ENCODE results near the gene SPATA25. TPM values are rescaled to one million over a fixed set of nuclear protein-coding genes. Genes with fewer than 3 reads are reported as not detected.
A peak's percentile ranks its signal among the peaks of the same experiment; 100 is the strongest.

SPATA25 gene
- total and polyA plus RNA-seq, 9 donors: 4.1 to 9.3 (median 5.3) TPM

DNA sequence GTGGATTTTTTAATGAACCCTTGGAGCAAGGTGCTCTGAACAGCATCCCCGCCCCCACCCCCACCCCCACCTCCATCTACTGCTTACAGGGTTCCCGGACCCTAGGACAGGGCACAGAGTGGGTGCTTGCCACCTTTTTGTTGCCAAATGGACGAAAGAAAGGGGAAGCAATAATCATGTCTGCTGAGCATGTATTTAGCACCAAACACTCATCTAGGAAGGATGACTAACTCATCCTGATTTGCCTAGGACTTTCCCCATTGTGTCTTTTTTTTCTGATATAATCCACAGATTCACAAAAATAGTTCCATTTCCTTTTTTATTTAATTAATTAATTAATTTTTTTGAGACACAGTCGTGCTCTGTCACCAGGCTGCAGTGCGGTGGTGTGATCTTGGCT, 25.7 kb upstream of the SPATA25 start:
- Histone ChIP-seq H3K4me1 (ENCODE audit: control insufficient read depth, insufficient read depth, low read length) (peaks cover 25% of the 10 kb centered on the region), H3K27ac (ENCODE audit: low read length) (no peak overlapping the region), H3K4me3 (ENCODE audit: low read length) (no peak overlapping the region), H3K36me3 (ENCODE audit: control insufficient read depth, insufficient read depth, low read length) (no peaks in the 10 kb centered on the region), H3K27me3 (ENCODE audit: control insufficient read depth, insufficient read depth, low read length) (peaks cover 16% of the 10 kb centered on the region), H3K9me3 (replicated peaks; ENCODE audit: control insufficient read depth, low read depth, low read length) (no peaks in the 10 kb centered on the region)
- no CpG with 5 or more reads among the region's 5 CpGs for WGBS (ENCODE audit: insufficient coverage)
- no peak for DNase-seq

DNA sequence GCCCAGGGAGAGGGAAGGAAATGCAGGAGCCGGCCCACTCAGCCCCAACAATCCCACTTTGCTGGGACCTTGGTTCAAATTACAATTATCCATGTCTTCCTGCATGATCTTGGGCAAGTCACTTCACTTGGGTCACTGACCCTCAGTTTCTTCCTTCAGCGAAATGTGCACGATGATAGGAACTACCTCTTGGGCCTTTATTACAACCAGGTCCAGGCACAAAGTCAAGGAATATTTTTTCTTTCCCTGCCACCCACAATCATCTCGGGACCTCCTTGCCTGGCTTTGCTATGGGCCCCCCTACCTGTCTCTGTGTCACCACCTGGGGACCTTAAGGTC, 24.9 kb upstream of the SPATA25 start:
- DNase-seq: no peak
- Histone ChIP-seq H3K9me3 (replicated peaks; ENCODE audit: control insufficient read depth, low read depth, low read length) (no peaks in the 10 kb centered on the region), H3K4me3 (ENCODE audit: low read length) (peak overlapping the region; percentile 31), H3K27me3 (ENCODE audit: control insufficient read depth, insufficient read depth, low read length) (peaks cover 16% of the 10 kb centered on the region), H3K4me1 (ENCODE audit: control insufficient read depth, insufficient read depth, low read length) (peaks cover 18% of the 10 kb centered on the region), H3K27ac (ENCODE audit: low read length) (peak overlapping the region; percentile 8), H3K36me3 (ENCODE audit: control insufficient read depth, insufficient read depth, low read length) (no peaks in the 10 kb centered on the region)
- WGBS (ENCODE audit: insufficient coverage): 13% methylated on average over 3 of the region's 4 CpGs

- peak; percentile 91 for DNase-seq
These were observed 24.3 kb upstream of the SPATA25 start, which contains the start of gene PLTP for GRCh38 chr20:45911486-45912343. Gene PLTP, minus strand, starts transcription at chr20:45912155. Its CDS starts 703 bp downstream, at chr20:45911452.

DNA sequence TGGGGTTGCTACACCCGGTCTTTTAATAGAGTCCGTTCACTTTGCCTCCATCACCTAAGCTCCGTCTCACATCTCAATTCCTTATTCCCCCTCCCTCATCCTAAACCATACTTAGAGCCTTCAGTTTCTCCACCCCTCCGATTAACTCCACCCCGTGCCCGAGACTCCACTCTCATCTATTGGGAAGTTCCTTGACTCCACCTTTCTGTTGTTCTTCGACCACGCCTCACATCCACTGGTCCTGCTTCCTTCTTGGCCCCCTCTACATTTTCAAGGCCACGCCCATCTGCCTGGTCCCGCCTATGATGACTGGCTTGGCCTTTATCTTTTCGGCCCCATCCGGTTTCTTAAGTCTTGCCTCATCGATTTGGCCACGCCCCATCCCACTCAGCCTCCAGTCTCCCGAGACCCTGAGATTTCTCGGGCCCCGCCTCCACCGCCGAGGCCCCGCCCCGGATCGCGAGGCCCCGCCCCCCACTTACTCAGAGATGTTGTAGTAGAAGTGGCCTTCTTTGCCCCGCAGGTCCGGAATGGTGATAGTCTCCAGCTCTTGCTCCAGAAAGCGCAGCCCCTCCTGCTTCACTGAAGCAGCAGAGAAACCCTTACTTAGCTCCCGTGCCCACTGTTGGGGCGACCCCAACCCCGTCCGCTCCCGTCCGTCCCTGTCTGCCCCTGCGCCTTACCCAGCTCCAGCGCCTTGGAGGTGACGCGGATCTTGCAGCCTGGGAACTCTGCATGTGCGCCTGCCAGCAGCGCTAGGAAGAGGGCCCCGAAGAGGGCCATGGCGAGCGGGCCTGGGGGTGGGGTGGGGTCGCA, 23.5 kb upstream of the SPATA25 start:
- peak overlapping the region; percentile 76 for H3K27ac ChIP-seq (ENCODE audit: low read length)
- H3K27me3 ChIP-seq (ENCODE audit: control insufficient read depth, insufficient read depth, low read length): peaks cover 16% of the 10 kb centered on the region
- H3K4me3 ChIP-seq (ENCODE audit: low read length): peak overlapping the region; percentile 31
- no peaks in the 10 kb centered on the region for H3K9me3 ChIP-seq (replicated peaks; ENCODE audit: control insufficient read depth, low read depth, low read length)
- H3K36me3 ChIP-seq (ENCODE audit: control insufficient read depth, insufficient read depth, low read length): no peaks in the 10 kb centered on the region
- peak; percentile 97 for DNase-seq
- WGBS (ENCODE audit: insufficient coverage): 2% methylated on average over 23 of the region's 43 CpGs
- H3K4me1 ChIP-seq (ENCODE audit: control insufficient read depth, insufficient read depth, low read length): peaks cover 18% of the 10 kb centered on the region

More at GRCh38 chr20:45911486-45912343, 24.3 kb upstream of the SPATA25 start, which contains the start of gene PLTP:
- Histone ChIP-seq H3K9me3 (replicated peaks; ENCODE audit: control insufficient read depth, low read depth, low read length) (no peaks in the 10 kb centered on the region), H3K4me3 (ENCODE audit: low read length) (peak within 1 kb of the TSS; percentile 31), H3K27ac (ENCODE audit: low read length) (peak within 1 kb of the TSS; percentile 76), H3K27me3 (ENCODE audit: control insufficient read depth, insufficient read depth, low read length) (peaks cover 16% of the 10 kb centered on the region), H3K36me3 (ENCODE audit: control insufficient read depth, insufficient read depth, low read length) (no peaks in the 10 kb centered on the region), H3K4me1 (ENCODE audit: control insufficient read depth, insufficient read depth, low read length) (peaks cover 18% of the 10 kb centered on the region)
- WGBS (ENCODE audit: insufficient coverage): under 1% methylated on average over 34 of the region's 58 CpGs

GRCh38 chr20:45909817-45910669, 22.6 kb upstream of the SPATA25 start:
- no peaks in the 10 kb centered on the region for H3K9me3 ChIP-seq (replicated peaks; ENCODE audit: control insufficient read depth, low read depth, low read length)
- DNase-seq: no peak
- peaks cover 16% of the 10 kb centered on the region for H3K27me3 ChIP-seq (ENCODE audit: control insufficient read depth, insufficient read depth, low read length)
- H3K4me3 ChIP-seq (ENCODE audit: low read length): no peak overlapping the region
- H3K4me1 ChIP-seq (ENCODE audit: control insufficient read depth, insufficient read depth, low read length): peaks cover 19% of the 10 kb centered on the region
- H3K36me3 ChIP-seq (ENCODE audit: control insufficient read depth, insufficient read depth, low read length): no peaks in the 10 kb centered on the region
- 81% methylated on average over 17 of the region's 22 CpGs for WGBS (ENCODE audit: insufficient coverage)
- no peak overlapping the region for H3K27ac ChIP-seq (ENCODE audit: low read length)

- Histone ChIP-seq H3K9me3 (replicated peaks; ENCODE audit: control insufficient read depth, low read depth, low read length) (no peaks in the 10 kb centered on the region), H3K27me3 (ENCODE audit: control insufficient read depth, insufficient read depth, low read length) (peaks cover 16% of the 10 kb centered on the region), H3K27ac (ENCODE audit: low read length) (no peak overlapping the region), H3K36me3 (ENCODE audit: control insufficient read depth, insufficient read depth, low read length) (no peaks in the 10 kb centered on the region), H3K4me3 (ENCODE audit: low read length) (no peak overlapping the region), H3K4me1 (ENCODE audit: control insufficient read depth, insufficient read depth, low read length) (peaks cover 26% of the 10 kb centered on the region)
- no peak for DNase-seq
- WGBS (ENCODE audit: insufficient coverage): 55% methylated on average over 9 of the region's 12 CpGs
These were observed 21.9 kb upstream of the SPATA25 start for GRCh38 chr20:45909336-45909808.

GRCh38 chr20:45908084-45908483, 20.7 kb upstream of the SPATA25 start:
- Histone ChIP-seq H3K9me3 (replicated peaks; ENCODE audit: control insufficient read depth, low read depth, low read length) (no peaks in the 10 kb centered on the region), H3K4me3 (ENCODE audit: low read length) (no peak overlapping the region), H3K36me3 (ENCODE audit: control insufficient read depth, insufficient read depth, low read length) (no peaks in the 10 kb centered on the region), H3K27ac (ENCODE audit: low read length) (no peak overlapping the region), H3K27me3 (ENCODE audit: control insufficient read depth, insufficient read depth, low read length) (peaks cover 16% of the 10 kb centered on the region), H3K4me1 (ENCODE audit: control insufficient read depth, insufficient read depth, low read length) (peaks cover 26% of the 10 kb centered on the region)
- DNase-seq: no peak
- 94% methylated on average over 2 of the region's 2 CpGs for WGBS (ENCODE audit: insufficient coverage)

DNA sequence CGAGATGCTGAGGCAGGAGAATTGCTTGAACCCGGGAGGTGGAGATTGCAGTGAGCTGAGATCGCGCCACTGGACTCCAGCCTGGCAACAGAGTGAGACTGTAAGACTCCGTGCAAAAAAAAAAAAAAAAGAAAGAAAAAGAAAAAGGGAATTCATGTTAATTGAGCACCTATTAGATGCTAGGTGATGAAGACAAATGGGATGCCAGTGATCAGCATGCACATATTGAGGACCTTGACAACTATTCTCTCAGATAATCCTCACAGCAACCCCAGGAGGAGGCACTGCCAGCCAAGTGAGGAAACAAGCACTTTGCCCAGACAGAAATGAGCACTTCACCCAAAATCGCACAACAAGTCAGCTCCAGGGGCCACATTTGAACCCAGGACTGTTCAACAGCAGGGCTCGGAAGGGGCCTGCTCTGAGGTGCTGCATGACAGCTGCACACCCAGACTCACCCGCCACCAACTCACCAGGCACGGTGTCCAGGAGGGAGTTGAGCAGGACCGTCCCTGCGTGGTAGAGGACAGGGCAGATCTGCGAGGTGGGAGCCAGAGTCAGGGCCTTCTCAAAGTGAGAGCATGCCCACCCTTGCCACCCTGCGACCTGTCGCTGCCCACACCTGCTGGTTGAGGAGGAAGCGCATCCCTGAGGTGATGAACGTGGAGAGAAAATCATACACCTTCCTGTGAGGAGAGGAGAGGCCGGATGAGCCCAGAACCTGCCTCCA, 20.0 kb upstream of the SPATA25 start:
- peaks cover 23% of the 10 kb centered on the region for H3K4me1 ChIP-seq (ENCODE audit: control insufficient read depth, insufficient read depth, low read length)
- peaks cover 12% of the 10 kb centered on the region for H3K27me3 ChIP-seq (ENCODE audit: control insufficient read depth, insufficient read depth, low read length)
- no peak overlapping the region for H3K4me3 ChIP-seq (ENCODE audit: low read length)
- H3K9me3 ChIP-seq (replicated peaks; ENCODE audit: control insufficient read depth, low read depth, low read length): no peaks in the 10 kb centered on the region
- H3K27ac ChIP-seq (ENCODE audit: low read length): no peak overlapping the region
- DNase-seq: no peak
- 87% methylated on average over 12 of the region's 17 CpGs for WGBS (ENCODE audit: insufficient coverage)
- H3K36me3 ChIP-seq (ENCODE audit: control insufficient read depth, insufficient read depth, low read length): no peaks in the 10 kb centered on the region

DNA sequence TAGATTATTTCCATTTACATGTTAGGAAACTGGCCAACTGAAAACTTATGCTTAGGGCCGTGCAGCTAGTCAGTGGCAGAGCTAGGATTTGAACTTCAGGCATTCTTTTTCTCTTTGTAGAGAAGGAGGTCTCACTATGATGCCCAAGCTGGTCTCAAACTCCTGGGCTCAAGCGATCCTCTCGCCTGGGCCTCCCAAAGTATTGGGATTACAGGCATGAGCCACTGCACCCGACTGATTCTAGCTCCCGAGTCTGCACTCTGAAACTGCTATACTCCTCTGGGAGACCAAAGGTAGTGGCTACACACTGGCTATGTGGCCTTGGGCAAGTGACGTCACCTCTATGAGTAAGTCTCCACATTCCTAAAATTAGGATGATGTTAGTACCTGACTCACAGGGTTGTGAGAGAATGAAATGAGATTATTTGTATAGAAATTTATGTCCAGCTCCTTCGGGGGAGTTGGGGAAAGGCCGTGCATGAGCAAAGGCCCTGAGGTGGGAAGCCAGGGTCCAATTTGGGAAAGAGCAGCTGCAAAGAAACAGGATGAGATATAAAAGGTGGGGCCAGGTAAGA, 18.2 kb upstream of the SPATA25 start:
- H3K4me3 ChIP-seq (ENCODE audit: low read length): no peak overlapping the region
- no peak for DNase-seq
- WGBS (ENCODE audit: insufficient coverage): 86% methylated on average over 6 of the region's 8 CpGs
- no peak overlapping the region for H3K27ac ChIP-seq (ENCODE audit: low read length)
- no peaks in the 10 kb centered on the region for H3K27me3 ChIP-seq (ENCODE audit: control insufficient read depth, insufficient read depth, low read length)
- no peaks in the 10 kb centered on the region for H3K36me3 ChIP-seq (ENCODE audit: control insufficient read depth, insufficient read depth, low read length)
- H3K4me1 ChIP-seq (ENCODE audit: control insufficient read depth, insufficient read depth, low read length): peaks cover 9% of the 10 kb centered on the region
- H3K9me3 ChIP-seq (replicated peaks; ENCODE audit: control insufficient read depth, low read depth, low read length): no peaks in the 10 kb centered on the region
